Pancreas (tissue), 10 donors: ENCODE data around the gene SLC16A10. TPM values are rescaled to one million over a fixed set of nuclear protein-coding genes. Genes with fewer than 3 reads are reported as not detected.

Experiments used
- ATAC-seq, 4 donors: fragments of 200-7000 bp; cut with Tn5 transposase; one replicate each; pipeline versions ENCODE4 v1.8.0 to v1.9.1; 2020; ENCODE audit warnings: mild to moderate bottlenecking in 4 of 4, moderate library complexity in 4 of 4
- DNase-seq, 6 donors: peaks; one replicate each; pipeline ENCODE4 v3.0.0-alpha.2; 2020
- FAIRE-seq: peaks from 2 replicates; lab custom pipeline; 2012; peaks lifted over from hg19 to GRCh38; lab: Jason Lieb, UNC
- H3K27ac ChIP-seq, 4 donors: fragments of 200-600 bp; sonication (generic); 1 replicate in 3 of 4; 2 replicates in 1 of 4; pipeline versions ENCODE4 v1.5.0 to v1.8.0; 2020
- H3K27me3 ChIP-seq, 4 donors: fragments of 200-600 bp; one replicate each; pipeline ENCODE4 v1.8.0; 2021
- H3K36me3 ChIP-seq, 3 donors: fragments of 200-600 bp; sonication (generic) in 1 of 3; one replicate each; pipeline versions ENCODE4 v1.5.0 to v1.8.0; 2020 to 2021
- H3K4me1 ChIP-seq, 3 donors: fragments of 200-600 bp; one replicate each; pipeline ENCODE4 v1.8.0; 2021
- H3K4me3 ChIP-seq, 4 donors: fragments of 200-600 bp; sonication (generic) in 2 of 4; one replicate each; pipeline versions ENCODE4 v1.5.0 to v1.8.0; 2020 to 2021
- H3K9me3 ChIP-seq, 4 donors: fragments of 200-600 bp; one replicate each; pipeline ENCODE4 v1.8.0; 2021
- CTCF ChIP-seq, 4 donors: fragments of 200-600 bp; sonication (generic) in 3 of 4; IDR thresholded peaks; one replicate each; pipeline versions ENCODE4 v1.5.0 to v1.8.0; 2021; ENCODE audit warnings: antibody characterized with exemption in 4 of 4
- WGBS, 2 donors: extraction: QIAGEN DNeasy Blood & Tissue Kit; methylation state at CpG; one replicate each; pipeline ENCODE4 v1.1.7; 2013; 5-methylcytosine and 5-hydroxymethylcytosine counted together
- intact Hi-C, 3 donors: fragments of 100-400 bp; cut with DNase I; formaldehyde crosslinking; loops; one replicate each; pipeline versions ENCODE4 v1.11.1 to v1.14.2; 2022
- polyA plus RNA-seq, 2 donors: library from polyadenylated mRNA; stranded (reverse); fragments of 200-250 nt; gene quantifications; one replicate each; pipeline ENCODE4 v1.2.3, GENCODE V29; 2013
- total RNA-seq, 6 donors: library from RNA; stranded (reverse); fragmentation: NEBNext Ultra II Directional in 4 of 6; extraction: Animal tissue kit (Norgen Biotek cat#: 25700) in 4 of 6; gene quantifications; one replicate each; pipeline versions ENCODE4 v1.2.1 to v1.2.4, GENCODE V29; 2021 to 2023
- donor health status: healthy with polysubstance abuse.
- donor health status: DM: no; HTN: no; CAD: no; lungs with moderate emphysema.
- donor health status: DM: no; HTN: no; CAD: no.
- donor health status: control.
- donor health status: control.
- donor health status: Bipolar disorder and iron deficiency.
- donor health status: DM: yes; HTN: yes; CAD: no.
- donor health status: DM: no; HTN: no; CAD: no.
- donor health status: DM: no; HTN: no; CAD: no.
- donor health status: DM: yes; HTN: yes; CAD: no.

SLC16A10 gene
- total and polyA plus RNA-seq, 8 donors: 5.1 to 48.8 (median 30.0) TPM

- no peak for TF ChIP-seq CTCF (IDR thresholded peaks at IDR 0.05)
- FAIRE-seq (no peak), ATAC-seq (peak in 1 of 4 donors; percentile 29), DNase-seq (no peak)
- H3K36me3 ChIP-seq: no peaks in the 10 kb centered on the region
- intact Hi-C loops: no loop called here
- peaks cover 0 to 3% (median 0%) of the 10 kb centered on the region in 3 donors for H3K4me1 ChIP-seq
- no peak overlapping the region for H3K27ac ChIP-seq
- H3K4me3 ChIP-seq: no peak overlapping the region
- no peaks in the 10 kb centered on the region for H3K27me3 ChIP-seq
- H3K9me3 ChIP-seq: no peaks in the 10 kb centered on the region
- WGBS, 2 donors: 53 to 59% methylated on average over 2 of the region's 2 CpGs
Observed at GRCh38 chr6:111161650-111162049, 74.3 kb downstream of the SLC16A10 start.

GRCh38 chr6:111162504-111162903 lies 75.2 kb downstream of the SLC16A10 start:
- H3K36me3 ChIP-seq: no peaks in the 10 kb centered on the region
- H3K27ac ChIP-seq: no peak overlapping the region
- intact Hi-C loops: no loop called here
- ATAC-seq (no peak), DNase-seq (no peak), FAIRE-seq (no peak)
- H3K9me3 ChIP-seq: no peaks in the 10 kb centered on the region
- no peaks in the 10 kb centered on the region for H3K27me3 ChIP-seq
- no peak for TF ChIP-seq CTCF (IDR thresholded peaks at IDR 0.05)
- peaks cover 0 to 4% (median 0%) of the 10 kb centered on the region in 3 donors for H3K4me1 ChIP-seq
- no peak overlapping the region for H3K4me3 ChIP-seq

GRCh38 chr6:111171577-111172400 lies 84.5 kb downstream of the SLC16A10 start:
- no peak for FAIRE-seq
- DNase-seq: no peak
- Histone ChIP-seq H3K27ac (no peak overlapping the region), H3K9me3 (no peaks in the 10 kb centered on the region), H3K4me3 (no peak overlapping the region), H3K4me1 (peaks cover 11 to 24% (median 17%) of the 10 kb centered on the region in 3 donors), H3K36me3 (no peaks in the 10 kb centered on the region), H3K27me3 (no peaks in the 10 kb centered on the region)
- ATAC-seq: no peak
- TF ChIP-seq CTCF (IDR thresholded peaks at IDR 0.05): no peak
- WGBS, 2 donors: 74 to 79% methylated on average over 6 of the region's 6 CpGs
- intact Hi-C loops: no loop called here

- H3K27me3 ChIP-seq: no peaks in the 10 kb centered on the region
- TF ChIP-seq CTCF (IDR thresholded peaks at IDR 0.05): no peak
- ATAC-seq (no peak), DNase-seq (no peak), FAIRE-seq (no peak)
- no peak overlapping the region for H3K4me3 ChIP-seq
- intact Hi-C loops: no loop called here
- H3K9me3 ChIP-seq: no peaks in the 10 kb centered on the region
- 52 to 67% methylated on average over 4 of the region's 4 CpGs for WGBS, 2 donors
- peaks cover 19 to 31% (median 24%) of the 10 kb centered on the region in 3 donors for H3K4me1 ChIP-seq
- H3K27ac ChIP-seq: no peak overlapping the region
- H3K36me3 ChIP-seq: no peaks in the 10 kb centered on the region
Observed at GRCh38 chr6:111172563-111172962, 85.3 kb downstream of the SLC16A10 start.

GRCh38 chr6:111173341-111173740 lies 86.0 kb downstream of the SLC16A10 start:
- Histone ChIP-seq H3K27me3 (no peaks in the 10 kb centered on the region), H3K9me3 (no peaks in the 10 kb centered on the region), H3K36me3 (no peaks in the 10 kb centered on the region), H3K27ac (no peak overlapping the region), H3K4me1 (peaks cover 26 to 31% (median 30%) of the 10 kb centered on the region in 3 donors), H3K4me3 (no peak overlapping the region)
- intact Hi-C loops: no loop called here
- 74 to 76% methylated on average over 2 of the region's 2 CpGs for WGBS, 2 donors
- TF ChIP-seq CTCF (IDR thresholded peaks at IDR 0.05): no peak
- no peak for DNase-seq
- FAIRE-seq: no peak
- ATAC-seq: no peak
